PC-9 (cell line): ENCODE data around the gene EGLN2. TPM values are rescaled to one million over a fixed set of nuclear protein-coding genes. Genes with fewer than 3 reads are reported as not detected.

Experiments
- BruUV-seq: library from RNA; stranded (reverse); fragments of 400-500 nt; replicated peaks from 2 replicates; lab custom pipeline; 2021; lab: Mats Ljungman, UMichigan
- CTCF ChIA-PET: fragments of 300-600 bp; sonication (Branson Sonifier 250); formaldehyde crosslinking; loops from one replicate; lab custom pipeline; 2022; ENCODE audit warnings: antibody characterized with exemption; lab: Charles Lee
- POLR2A ChIA-PET: fragments of 300-600 bp; sonication (Branson Sonifier 250); formaldehyde crosslinking; loops from one replicate; lab custom pipeline; 2022; ENCODE audit warnings: antibody characterized with exemption; ENCODE audit not compliant: unreplicated experiment; lab: Charles Lee
- DNase-seq, 2 experiments: peaks; one replicate each; pipeline versions ENCODE4 v3.0.0 to v3.0.0-alpha.2; 2015 to 2022; ENCODE audit warnings: mixed read lengths in 1 of 2
- H2AFZ ChIP-seq: fragments of 200-600 bp; sonication (generic); 2 replicates; pipeline ENCODE4 v1.8.1; 2017; ENCODE audit warnings: antibody characterized with exemption
- H3F3A ChIP-seq: fragments of 200-600 bp; sonication (generic); 2 replicates; pipeline ENCODE4 v1.8.1; 2017; ENCODE audit warnings: antibody characterized with exemption, mild to moderate bottlenecking, low read depth; ENCODE audit not compliant: insufficient read depth
- H3K27ac ChIP-seq: fragments of 200-600 bp; sonication (generic); 2 replicates; pipeline ENCODE4 v1.6.1; 2016; ENCODE audit warnings: mixed run types
- H3K27me3 ChIP-seq: fragments of 200-600 bp; sonication (generic); 2 replicates; pipeline ENCODE4 v1.6.1; 2016; ENCODE audit warnings: low read depth, mixed run types; ENCODE audit not compliant: insufficient read depth
- H3K36me3 ChIP-seq: fragments of 200-600 bp; sonication (generic); 2 replicates; pipeline ENCODE4 v1.6.1; 2016; ENCODE audit warnings: low read depth, mixed run types
- H3K4me1 ChIP-seq: fragments of 200-600 bp; sonication (generic); replicated peaks from 2 replicates; pipeline ENCODE4 v1.6.1; 2016; ENCODE audit warnings: mixed run types; ENCODE audit not compliant: insufficient read depth
- H3K4me2 ChIP-seq: fragments of 200-600 bp; sonication (generic); 2 replicates; pipeline ENCODE4 v1.6.1; 2017; ENCODE audit warnings: mixed run types
- H3K4me3 ChIP-seq: fragments of 200-600 bp; sonication (generic); 2 replicates; pipeline ENCODE4 v1.6.1; 2016; ENCODE audit warnings: mixed run types
- H3K79me2 ChIP-seq: fragments of 200-600 bp; sonication (generic); 2 replicates; pipeline ENCODE4 v1.6.1; 2017; ENCODE audit warnings: low read depth, mixed run types
- H3K9me2 ChIP-seq: fragments of 200-600 bp; sonication (generic); 2 replicates; pipeline ENCODE4 v1.8.1; 2017; ENCODE audit warnings: mild to moderate bottlenecking; ENCODE audit not compliant: insufficient read depth
- H3K9me3 ChIP-seq: fragments of 200-600 bp; sonication (generic); 2 replicates; pipeline ENCODE4 v1.8.1; 2016; ENCODE audit warnings: low read depth; ENCODE audit not compliant: insufficient read depth
- H4K20me1 ChIP-seq: fragments of 200-600 bp; sonication (generic); 2 replicates; pipeline ENCODE4 v1.8.1; 2017; ENCODE audit not compliant: insufficient read depth
- CTCF ChIP-seq: fragments of 200-600 bp; sonication (generic); conservative IDR thresholded peaks from 2 replicates; pipeline ENCODE4 v1.6.1; 2017; ENCODE audit warnings: mixed run types, antibody characterized with exemption, mild to moderate bottlenecking, moderate library complexity
- EZH2 ChIP-seq: fragments of 200-600 bp; sonication (generic); IDR thresholded peaks from 2 replicates; pipeline ENCODE4 v1.8.0; 2017; ENCODE audit warnings: antibody characterized with exemption, low read depth
- intact Hi-C: fragments of 100-400 bp; cut with micrococcal nuclease; formaldehyde crosslinking; loops from one replicate; pipeline ENCODE4 v1.10.0; 2022; ENCODE audit not compliant: unreplicated experiment
- total RNA-seq: library from RNA; stranded (reverse); gene quantifications from 2 replicates; pipeline ENCODE4 v1.2.3, GENCODE V29; 2021

The EGLN2 gene
- total RNA-seq, 1 experiment from 2014 or later = 78.4 TPM

GRCh38 chr19:40755248-40755624 is 43.8 kb upstream of the EGLN2 start:
- POLR2A ChIA-PET = no interaction called here
- H3K36me3 ChIP-seq = peaks cover 44% of the 10 kb centered on the region
- DNase-seq = no peak

GRCh38 chr19:40755791-40756190 is 43.2 kb upstream of the EGLN2 start:
- H3K79me2 ChIP-seq = peaks cover 75% of the 10 kb centered on the region
- no peak overlapping the region for H2AFZ ChIP-seq
- peaks cover 50% of the 10 kb centered on the region for H3K36me3 ChIP-seq
- no peaks in the 10 kb centered on the region for H3K27me3 ChIP-seq
- H3K27ac ChIP-seq = no peak overlapping the region
- peaks cover 23% of the 10 kb centered on the region for H3K4me1 ChIP-seq
- ChIA-PET CTCF (no interaction called here), POLR2A (interaction anchor here (0.6 to 0.7 kb wide), 3 partner anchors 20 to 38 kb away, joined by 4 to 9 read pairs (median 6); partner anchors contain the start of genes MIA and RAB4B)
- no peaks in the 10 kb centered on the region for H3K9me3 ChIP-seq
- no peak overlapping the region for H3K4me2 ChIP-seq
- intact Hi-C loops = no loop called here
- no TSS peak for BruUV-seq
- peaks cover 76% of the 10 kb centered on the region for H4K20me1 ChIP-seq
- H3F3A ChIP-seq = peaks cover 28% of the 10 kb centered on the region; the same call in 1 of the 2 replicates
- TF ChIP-seq EZH2 (no peak), CTCF (no peak)
- no peak for DNase-seq
- no peaks in the 10 kb centered on the region for H3K9me2 ChIP-seq
- no peak overlapping the region for H3K4me3 ChIP-seq

More at GRCh38 chr19:40755248-40755624, 43.8 kb upstream of the EGLN2 start:
- H3K79me2 ChIP-seq = peaks cover 75% of the 10 kb centered on the region
- H3K9me3 ChIP-seq = no peaks in the 10 kb centered on the region
- no peak overlapping the region for H3K27ac ChIP-seq
- no peak overlapping the region for H3K4me3 ChIP-seq
- no peak overlapping the region for H3K4me2 ChIP-seq
- no peak overlapping the region for H2AFZ ChIP-seq
- TF ChIP-seq EZH2 (no peak), CTCF (no peak)
- H3F3A ChIP-seq = peaks cover 26% of the 10 kb centered on the region; the same call in 1 of the 2 replicates
- CTCF ChIA-PET = interaction anchor here (0.6 kb wide), 2 partner anchors 19 to 121 kb away, joined by 3 to 6 read pairs; no protein-coding TSS in a partner anchor
- intact Hi-C loops = no loop called here
- peaks cover 71% of the 10 kb centered on the region for H4K20me1 ChIP-seq
- BruUV-seq = no TSS peak
- H3K4me1 ChIP-seq = peaks cover 23% of the 10 kb centered on the region
- H3K9me2 ChIP-seq = no peaks in the 10 kb centered on the region
- no peaks in the 10 kb centered on the region for H3K27me3 ChIP-seq

DNA sequence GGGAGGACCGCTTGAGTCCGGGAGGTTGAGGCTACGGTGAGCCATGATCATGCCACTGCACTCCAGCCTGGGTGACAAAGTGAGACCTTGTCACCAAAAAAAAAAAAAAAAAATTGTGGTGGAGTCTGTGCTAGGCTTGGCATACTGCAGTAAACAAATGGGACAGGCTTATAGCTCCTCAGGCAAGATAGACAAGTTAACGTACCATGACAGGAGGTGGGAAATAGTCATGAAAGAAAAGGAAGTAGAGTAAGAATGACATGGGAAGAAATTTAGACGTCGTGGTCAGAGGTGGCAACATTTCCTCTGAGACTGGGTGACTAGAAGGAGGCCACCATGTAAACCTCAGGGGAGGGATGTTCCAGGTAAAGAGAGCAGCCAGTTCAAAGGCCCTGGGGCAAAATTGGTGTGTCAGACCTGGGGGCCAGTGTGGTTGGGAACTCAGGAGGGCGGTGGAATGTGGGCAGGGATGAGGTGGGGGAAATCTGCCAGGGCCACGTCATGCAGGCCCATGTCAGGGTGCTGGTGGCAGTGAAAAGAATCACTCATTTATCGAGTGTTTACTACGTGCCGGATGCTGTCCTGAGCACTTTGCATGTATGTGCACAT is 42.4 kb upstream of the EGLN2 start:
- CTCF ChIA-PET = no interaction called here
- H4K20me1 ChIP-seq = peaks cover 82% of the 10 kb centered on the region
- no peak overlapping the region for H3K4me3 ChIP-seq
- no peaks in the 10 kb centered on the region for H3K9me3 ChIP-seq
- H3K27ac ChIP-seq = no peak overlapping the region
- no peak overlapping the region for H2AFZ ChIP-seq
- no peaks in the 10 kb centered on the region for H3K9me2 ChIP-seq
- DNase-seq = no peak
- H3K4me2 ChIP-seq = no peak overlapping the region
- TF ChIP-seq EZH2 (no peak), CTCF (no peak)
- no TSS peak for BruUV-seq
- no peaks in the 10 kb centered on the region for H3K27me3 ChIP-seq
- intact Hi-C loops = no loop called here
- peaks cover 23% of the 10 kb centered on the region for H3K4me1 ChIP-seq
- H3K36me3 ChIP-seq = peaks cover 56% of the 10 kb centered on the region
- H3K79me2 ChIP-seq = peaks cover 70% of the 10 kb centered on the region
- peaks cover 24% of the 10 kb centered on the region; the same call in 1 of the 2 replicates for H3F3A ChIP-seq
- POLR2A ChIA-PET = interaction anchor here (0.6 kb wide), 1 partner anchor 37 kb away, joined by 9 read pairs; no protein-coding TSS in a partner anchor
